Stimulated activated naive CD8-positive, alpha-beta T cell treated with anti-CD3 and anti-CD28 coated beads, Interleukin-15, amount 100 ng/mL, for 72 hours (primary cell): ENCODE results near the gene BTK.

ENCODE experiments used
- ATAC-seq: fragments of 150-1000 bp; cut with Tn5 transposase; 2 replicates; pipeline ENCODE4 v1.10.0; 2021; ENCODE audit warnings: mild to moderate bottlenecking, moderate library complexity
- DNase-seq, 2 donors: peaks; one replicate each; pipeline ENCODE4 v3.0.0; 2021 to 2022
- H3K27ac Mint-ChIP-seq, 2 donors: one replicate each; pipeline ENCODE4 v1.8.0; 2022; ENCODE audit warnings: mild to moderate bottlenecking in 2 of 2, mixed read lengths in 2 of 2, moderate library complexity in 2 of 2
- H3K27me3 Mint-ChIP-seq: one replicate; pipeline ENCODE4 v1.8.0; 2022; ENCODE audit warnings: mixed read lengths
- H3K4me1 Mint-ChIP-seq: one replicate; pipeline ENCODE4 v1.8.0; 2022; ENCODE audit warnings: mild to moderate bottlenecking, mixed read lengths
- H3K4me3 Mint-ChIP-seq, 2 donors: one replicate each; pipeline ENCODE4 v1.8.0; 2022; ENCODE audit warnings: mild to moderate bottlenecking in 2 of 2, mixed read lengths in 2 of 2, moderate library complexity in 1 of 2
- H3K9me3 Mint-ChIP-seq, 2 donors: one replicate each; pipeline ENCODE4 v1.8.0; 2022; ENCODE audit warnings: mixed read lengths in 2 of 2

The BTK gene

GRCh38 chrX:101407167-101407747 lies 21.3 kb upstream of the BTK start:
- Mint-ChIP-seq H3K4me3 (peak overlapping the region; percentile 94 to 97), H3K4me1 (peaks cover 13% of the 10 kb centered on the region), H3K27ac (peak overlapping the region; percentile 97 to 98), H3K27me3 (no peaks in the 10 kb centered on the region), H3K9me3 (no peaks in the 10 kb centered on the region)
- ATAC-seq (no peak), DNase-seq (no peak)

- ATAC-seq (no peak), DNase-seq (no peak)
- no peaks in the 10 kb centered on the region for H3K4me1 Mint-ChIP-seq
- no peaks in the 10 kb centered on the region for H3K27me3 Mint-ChIP-seq
- H3K9me3 Mint-ChIP-seq: no peaks in the 10 kb centered on the region
- H3K4me3 Mint-ChIP-seq: no peak overlapping the region
- H3K27ac Mint-ChIP-seq: peak overlapping the region in 1 of 2 donors; percentile 61
Measured at GRCh38 chrX:101399825-101400224, 13.8 kb upstream of the BTK start.

DNA sequence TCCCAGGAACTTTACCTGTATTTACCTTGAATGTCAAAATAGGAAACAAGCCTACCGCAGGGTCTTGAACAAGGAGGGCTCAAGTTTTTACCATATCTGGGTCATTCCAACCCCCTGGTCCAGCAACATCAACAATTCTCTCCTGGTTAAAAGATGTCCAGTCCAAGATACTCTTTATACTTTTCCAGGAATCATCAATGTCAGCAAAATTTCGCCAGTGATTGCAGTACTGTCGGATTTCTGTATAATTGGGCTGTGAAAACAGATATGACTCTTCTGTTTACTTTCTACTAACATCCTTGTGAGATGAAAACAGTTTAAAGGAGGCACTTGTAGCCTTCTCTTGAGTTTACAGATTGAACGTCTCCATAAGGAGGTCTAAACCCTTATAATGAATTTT lies 12.7 kb upstream of the BTK start:
- no peak for DNase-seq
- no peak overlapping the region for H3K4me3 Mint-ChIP-seq
- no peaks in the 10 kb centered on the region for H3K27me3 Mint-ChIP-seq
- H3K4me1 Mint-ChIP-seq: peaks cover 4% of the 10 kb centered on the region
- H3K27ac Mint-ChIP-seq: peak overlapping the region in 1 of 2 donors; percentile 80
- H3K9me3 Mint-ChIP-seq: no peaks in the 10 kb centered on the region
- ATAC-seq: no peak

DNA sequence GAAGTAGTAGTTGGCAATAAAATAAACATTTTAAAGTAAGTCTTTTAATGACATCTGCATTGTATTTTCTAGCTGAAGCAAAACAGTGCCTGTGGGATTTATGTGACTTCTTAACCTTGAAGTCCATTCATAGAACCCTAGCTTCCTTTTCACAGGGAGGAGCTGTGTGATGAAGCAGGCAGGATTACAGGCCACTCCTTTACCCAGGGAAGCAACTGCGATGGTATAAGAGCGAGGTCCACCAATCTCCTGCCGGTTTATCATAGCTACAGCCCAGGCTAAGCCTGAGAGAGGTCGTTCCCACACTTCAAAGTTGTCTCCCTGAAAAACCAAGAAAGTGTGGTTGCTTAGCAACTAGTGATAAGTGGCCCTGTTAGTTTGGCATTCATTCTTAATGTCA lies 11.8 kb upstream of the BTK start:
- no peak overlapping the region for H3K27ac Mint-ChIP-seq
- no peaks in the 10 kb centered on the region for H3K27me3 Mint-ChIP-seq
- peaks cover 13% of the 10 kb centered on the region for H3K4me1 Mint-ChIP-seq
- ATAC-seq (no peak), DNase-seq (no peak)
- no peaks in the 10 kb centered on the region for H3K9me3 Mint-ChIP-seq
- no peak overlapping the region for H3K4me3 Mint-ChIP-seq

DNA sequence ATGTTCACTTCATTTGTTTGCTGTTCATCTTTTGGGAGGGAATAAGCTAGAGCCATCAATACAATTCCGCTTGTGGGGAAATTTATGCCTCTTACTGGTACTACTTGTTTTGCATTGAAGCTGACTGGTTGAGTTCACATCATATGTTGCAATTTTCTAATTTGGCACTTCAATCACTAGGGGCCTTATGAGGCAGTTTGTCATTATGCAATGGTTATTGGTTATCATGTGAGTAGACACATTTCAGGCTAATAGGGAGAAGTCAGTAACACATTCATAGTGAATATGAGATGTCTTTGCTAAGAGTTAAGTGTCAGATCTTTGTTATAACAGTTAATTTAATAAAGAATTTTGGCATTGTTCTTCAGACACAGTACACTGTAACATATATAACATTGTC lies 9.8 kb upstream of the BTK start:
- H3K27ac Mint-ChIP-seq: no peak overlapping the region
- no peaks in the 10 kb centered on the region for H3K27me3 Mint-ChIP-seq
- H3K4me3 Mint-ChIP-seq: no peak overlapping the region
- ATAC-seq: no peak
- no peak for DNase-seq
- no peaks in the 10 kb centered on the region for H3K9me3 Mint-ChIP-seq
- H3K4me1 Mint-ChIP-seq: peaks cover 13% of the 10 kb centered on the region

GRCh38 chrX:101394372-101394771 lies 8.4 kb upstream of the BTK start:
- Mint-ChIP-seq H3K4me1 (peaks cover 13% of the 10 kb centered on the region), H3K9me3 (no peaks in the 10 kb centered on the region), H3K4me3 (peak overlapping the region; percentile 42 to 94), H3K27me3 (no peaks in the 10 kb centered on the region), H3K27ac (no peak overlapping the region)
- ATAC-seq (no peak), DNase-seq (no peak)

DNA sequence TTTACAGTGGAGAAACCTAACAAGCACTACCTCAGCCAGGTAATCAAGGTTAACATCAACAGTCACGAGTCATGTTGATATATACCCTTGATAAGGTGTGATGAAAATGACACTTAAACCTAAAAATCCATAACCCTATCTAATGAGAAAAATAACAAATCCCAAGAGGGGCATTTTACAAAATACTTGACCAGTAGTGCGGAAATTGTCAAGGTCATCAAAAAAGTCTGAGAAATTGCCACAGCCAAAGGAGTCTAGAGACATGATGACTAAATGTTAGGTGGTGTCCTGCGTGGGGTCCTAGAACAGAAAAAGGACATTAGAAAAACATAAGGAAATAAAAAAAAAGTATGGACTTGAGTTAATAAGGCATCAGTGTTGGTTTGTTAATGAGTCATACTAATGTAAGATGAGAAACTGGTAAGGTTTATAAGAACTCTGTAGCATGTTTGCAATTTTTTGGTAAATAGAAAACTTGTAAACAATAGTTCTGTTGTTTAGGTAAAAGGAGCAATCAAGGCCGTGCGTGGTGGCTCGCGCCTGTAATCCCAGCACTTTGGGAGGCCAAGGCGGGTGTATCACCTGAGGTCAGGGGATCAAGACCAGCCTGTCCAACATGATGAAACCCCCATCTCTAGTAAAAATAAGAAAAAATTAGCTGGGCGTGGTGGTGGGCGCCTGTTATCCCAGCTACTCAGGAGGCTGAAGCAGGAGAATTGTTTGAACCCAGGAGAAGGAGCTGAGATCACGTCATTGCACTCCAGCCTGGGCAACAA lies 7.7 kb upstream of the BTK start:
- Mint-ChIP-seq H3K4me1 (peaks cover 13% of the 10 kb centered on the region), H3K4me3 (peak overlapping the region; percentile 92 to 94), H3K27ac (peak overlapping the region; percentile 54 to 69), H3K27me3 (no peaks in the 10 kb centered on the region), H3K9me3 (no peaks in the 10 kb centered on the region)
- no peak for DNase-seq
- ATAC-seq: no peak

GRCh38 chrX:101391831-101392230 lies 5.8 kb upstream of the BTK start:
- Mint-ChIP-seq H3K27ac (peak overlapping the region; percentile 98), H3K4me1 (peaks cover 13% of the 10 kb centered on the region), H3K27me3 (no peaks in the 10 kb centered on the region), H3K9me3 (no peaks in the 10 kb centered on the region), H3K4me3 (peak overlapping the region; percentile 92 to 94)
- ATAC-seq: no peak
- no peak for DNase-seq

DNA sequence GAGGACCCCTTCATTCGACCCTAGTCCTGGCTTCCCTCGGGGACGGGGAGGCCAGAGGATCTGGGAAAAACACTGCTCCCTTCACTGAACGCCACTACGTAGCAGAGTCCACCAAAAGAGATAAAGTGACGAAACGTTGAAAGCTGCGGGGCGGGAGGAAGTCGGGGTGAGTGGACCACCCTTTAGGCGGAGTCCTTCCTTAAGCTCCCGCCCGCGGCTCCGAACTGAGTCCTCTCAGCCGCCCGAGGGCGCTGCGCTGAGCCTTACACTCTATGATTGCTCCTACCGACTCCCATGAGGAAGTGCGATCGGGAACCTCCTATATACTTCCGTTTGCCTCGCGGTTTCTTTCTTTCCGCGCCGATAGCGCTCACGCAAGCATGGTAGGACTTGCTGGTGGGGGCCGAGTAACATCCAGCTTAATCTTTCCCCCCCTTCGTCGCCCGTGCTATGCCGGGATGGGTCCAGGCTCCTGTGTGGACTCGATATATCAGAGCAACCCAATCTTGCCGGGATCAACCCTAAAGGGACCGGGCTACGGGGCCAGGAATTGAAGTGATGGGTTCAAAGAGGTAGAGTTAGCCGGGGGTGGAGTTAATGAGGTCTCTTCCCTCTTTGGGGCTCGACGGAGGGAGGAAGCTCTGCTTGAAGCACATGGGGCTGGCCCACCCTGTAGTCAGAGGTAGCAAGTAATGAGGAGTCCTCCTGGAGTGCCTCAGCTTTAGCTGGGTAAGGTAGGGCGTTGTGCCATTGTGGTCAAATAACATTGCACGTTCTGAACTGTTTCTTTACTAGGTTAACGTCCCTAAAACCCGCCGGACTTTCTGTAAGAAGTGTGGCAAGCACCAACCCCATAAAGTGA lies 4.9 kb upstream of the BTK start, which contains the start of gene RPL36A:
RPL36A (plus strand) TSS at position 348 of the 862 bp plus-strand sequence; CDS start at position 381, 33 bp downstream.
- Mint-ChIP-seq H3K27me3 (no peaks in the 10 kb centered on the region), H3K27ac (peak within 1 kb of the TSS; percentile 98), H3K4me1 (peaks cover 21% of the 10 kb centered on the region), H3K9me3 (no peaks in the 10 kb centered on the region), H3K4me3 (peak within 1 kb of the TSS; percentile 92 to 94)
- peak; percentile 74 to 85 for DNase-seq
- peak; percentile 97 for ATAC-seq

- Mint-ChIP-seq H3K4me1 (peaks cover 17% of the 10 kb centered on the region), H3K27me3 (no peaks in the 10 kb centered on the region), H3K27ac (no peak overlapping the region), H3K4me3 (no peak overlapping the region), H3K9me3 (no peaks in the 10 kb centered on the region)
- DNase-seq: no peak
- no peak for ATAC-seq
Measured at GRCh38 chrX:101388604-101389003, 2.6 kb upstream of the BTK start.

GRCh38 chrX:101386542-101386885 lies 523 bp upstream of the BTK start:
- Mint-ChIP-seq H3K27ac (no peak overlapping the region), H3K4me1 (peaks cover 13% of the 10 kb centered on the region)

DNA sequence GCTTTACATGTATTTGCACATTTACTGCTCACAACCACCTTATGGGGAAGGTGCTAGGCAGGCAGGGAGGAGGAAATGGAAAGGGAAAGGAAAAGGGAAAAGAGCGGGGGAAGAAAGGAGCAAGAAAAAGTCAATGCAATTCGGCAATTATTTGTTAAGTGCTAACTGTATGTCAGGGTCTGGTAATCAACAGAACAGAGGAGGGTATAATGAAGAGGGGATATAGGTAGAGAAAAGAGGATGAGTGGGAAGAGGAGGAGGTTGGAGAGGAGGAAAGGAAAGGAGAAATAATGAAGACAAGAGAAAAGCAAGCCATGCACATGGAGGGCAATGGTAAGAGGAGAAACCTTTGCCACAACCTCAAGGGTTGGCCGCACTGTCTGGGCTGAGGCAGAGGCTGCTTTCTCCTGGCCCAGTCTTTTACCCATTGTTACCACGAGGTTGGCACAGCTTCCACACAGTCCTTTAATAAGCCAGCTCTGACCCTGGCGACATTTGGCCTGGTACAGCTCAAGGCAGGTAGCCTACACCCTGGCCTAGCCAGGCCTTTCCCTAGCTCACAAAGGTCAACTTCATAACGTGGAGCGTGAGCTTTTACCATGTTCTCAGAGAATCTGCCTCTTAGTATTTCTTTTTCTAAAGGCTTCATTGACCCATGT lies 836 bp downstream of the BTK start:
- H3K27me3 Mint-ChIP-seq: no peaks in the 10 kb centered on the region
- no peak overlapping the region for H3K27ac Mint-ChIP-seq
- H3K4me1 Mint-ChIP-seq: peaks cover 13% of the 10 kb centered on the region
- H3K4me3 Mint-ChIP-seq: no peak overlapping the region
- no peaks in the 10 kb centered on the region for H3K9me3 Mint-ChIP-seq
- ATAC-seq (no peak), DNase-seq (no peak)

More at GRCh38 chrX:101386542-101386885, 523 bp upstream of the BTK start:
- Mint-ChIP-seq H3K4me3 (peak overlapping the region in 1 of 2 donors; percentile 34), H3K9me3 (no peaks in the 10 kb centered on the region), H3K27me3 (no peaks in the 10 kb centered on the region)
- DNase-seq (no peak), ATAC-seq (no peak)

GRCh38 chrX:101383679-101384205 lies 2.2 kb downstream of the BTK start:
- no peaks in the 10 kb centered on the region for H3K27me3 Mint-ChIP-seq
- no peak for ATAC-seq
- H3K27ac Mint-ChIP-seq: no peak overlapping the region
- no peak for DNase-seq
- no peak overlapping the region for H3K4me3 Mint-ChIP-seq
- no peaks in the 10 kb centered on the region for H3K9me3 Mint-ChIP-seq
- peaks cover 13% of the 10 kb centered on the region for H3K4me1 Mint-ChIP-seq

DNA sequence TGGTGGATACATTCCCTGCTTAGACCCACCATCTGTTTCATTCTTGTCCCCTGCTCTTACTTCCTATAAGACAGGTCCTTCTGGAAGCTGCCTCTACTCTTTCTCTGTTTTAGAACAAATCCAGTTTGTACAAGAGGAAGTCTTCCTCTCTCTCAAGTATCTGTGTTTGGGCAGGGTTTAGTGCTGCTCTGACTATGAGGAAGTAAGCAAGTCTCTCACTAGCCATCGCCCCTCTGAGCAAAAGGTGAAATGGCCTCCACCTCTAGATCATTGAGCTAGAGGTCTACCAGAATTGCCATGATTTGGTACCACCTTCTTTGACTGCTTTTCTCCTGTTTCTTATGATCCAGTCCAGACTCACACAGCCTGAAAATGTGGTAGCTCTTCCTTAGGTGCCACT lies 8.4 kb downstream of the BTK start:
- no peaks in the 10 kb centered on the region for H3K27me3 Mint-ChIP-seq
- H3K4me1 Mint-ChIP-seq: no peaks in the 10 kb centered on the region
- H3K27ac Mint-ChIP-seq: no peak overlapping the region
- H3K4me3 Mint-ChIP-seq: no peak overlapping the region
- DNase-seq (no peak), ATAC-seq (no peak)
- H3K9me3 Mint-ChIP-seq: no peaks in the 10 kb centered on the region

- no peaks in the 10 kb centered on the region for H3K4me1 Mint-ChIP-seq
- H3K9me3 Mint-ChIP-seq: no peaks in the 10 kb centered on the region
Measured at GRCh38 chrX:101370888-101371504, 15.0 kb downstream of the BTK start.

More at GRCh38 chrX:101370888-101371504, 15.0 kb downstream of the BTK start:
- Mint-ChIP-seq H3K27ac (no peak overlapping the region), H3K4me3 (no peak overlapping the region), H3K27me3 (peaks cover 7% of the 10 kb centered on the region)
- no peak for ATAC-seq
- DNase-seq: no peak
